ENCODE measurements around the gene WDPCP. TPM values are rescaled to one million over a fixed set of nuclear protein-coding genes. Genes with fewer than 3 reads are reported as not detected.
A peak's percentile ranks its signal among the peaks of the same experiment; 100 is the strongest.

WDPCP gene
- total and polyA plus RNA-seq, 2 of the 4 experiments (the other 2 are of a cell fraction) = 2.2 to 10.2 TPM

- ATAC-seq (ENCODE audit: low read depth) (no peak), DNase-seq (no peak)
- H3K18ac ChIP-seq (ENCODE audit: low read depth, low read length) = no peak overlapping the region
- H3K4me3 ChIP-seq (ENCODE audit: insufficient read depth, low read depth, low read length) = no peak overlapping the region
- no peak overlapping the region for H4K8ac ChIP-seq (ENCODE audit: low read depth in 2 of 2, low read length in 2 of 2)
- ChIA-PET POLR2A (ENCODE audit: unreplicated experiment) (no interaction called here), CTCF (no interaction called here)
- no peaks in the 10 kb centered on the region for H4K20me1 ChIP-seq (ENCODE audit: insufficient read depth, low read length)
- no peak overlapping the region for H2BK5ac ChIP-seq (ENCODE audit: low read depth, low read length, poor library complexity, severe bottlenecking)
- H3K4me2 ChIP-seq (ENCODE audit: low read depth, low read length) = no peak overlapping the region
- H2AFZ ChIP-seq (replicated peaks; ENCODE audit: low read length, poor library complexity) = no peak overlapping the region
- no peaks in the 10 kb centered on the region for H3K9me1 ChIP-seq (ENCODE audit: insufficient read depth, low read length)
- H3K36me3 ChIP-seq (ENCODE audit: control insufficient read depth, insufficient read depth, low read length) = no peaks in the 10 kb centered on the region
- H2AK5ac ChIP-seq (ENCODE audit: low read depth, low read length) = no peak overlapping the region
- TF ChIP-seq BHLHE40 (IDR thresholded peaks at IDR 0.05; ENCODE audit: low read depth, low read length) (no peak), MAFK (IDR thresholded peaks at IDR 0.05; ENCODE audit: low read depth, low read length) (0 out of 2 replicates have a peak, but pooled peaks have one; percentile 25), CEBPB (IDR thresholded peaks at IDR 0.05; ENCODE audit: low read depth, low read length) (no peak), NFE2L2 (IDR thresholded peaks at IDR 0.05; ENCODE audit: low read depth, low read length) (no peak)
- H3K9me3 ChIP-seq (ENCODE audit: control insufficient read depth, insufficient read depth, low read length) = peaks cover 4% of the 10 kb centered on the region
- H3K27ac ChIP-seq (ENCODE audit: insufficient read depth, low read length) = no peak overlapping the region
- intact Hi-C loops (cut with micrococcal nuclease) = no loop called here
- no peak overlapping the region for H2BK120ac ChIP-seq (ENCODE audit: low read depth, low read length)
- H3K4ac ChIP-seq (ENCODE audit: low read depth, low read length) = no peak overlapping the region
- no peak overlapping the region for H2BK20ac ChIP-seq (ENCODE audit: low read depth, low read length)
- H3K9ac ChIP-seq (ENCODE audit: low read depth, low read length) = no peak overlapping the region
- H3K27me3 ChIP-seq (ENCODE audit: control insufficient read depth, insufficient read depth, low read length) = no peaks in the 10 kb centered on the region
- no TSS peak for BruUV-seq (replicated peaks)
- H3K4me1 ChIP-seq (ENCODE audit: control insufficient read depth, insufficient read depth, low read length) = no peaks in the 10 kb centered on the region
- H4K5ac ChIP-seq (ENCODE audit: low read depth, low read length) = no peak overlapping the region
- no peak overlapping the region for H3K56ac ChIP-seq (ENCODE audit: extremely low read depth, insufficient read depth, low read length)
- no peak overlapping the region for H4K91ac ChIP-seq (ENCODE audit: insufficient read depth, low read depth, low read length)
- no peak overlapping the region for H3K23ac ChIP-seq (ENCODE audit: low read depth, low read length)
- H3K14ac ChIP-seq (replicated peaks; ENCODE audit: low read depth, low read length) = no peak overlapping the region
- in situ Hi-C loops (cut with MboI; ENCODE audit: low sequenced_read_pairs) = no loop called here
- H2BK15ac ChIP-seq (ENCODE audit: low read depth, low read length) = no peak overlapping the region
- H2AK9ac ChIP-seq (replicated peaks; ENCODE audit: low read depth, low read length, poor library complexity) = no peak overlapping the region
- dilution Hi-C loops (cut with HindIII; ENCODE audit: low sequenced_read_pairs, unreplicated experiment) = no loop called here
- no peaks in the 10 kb centered on the region for H3K79me1 ChIP-seq (ENCODE audit: low read depth in 1 of 2, low read length in 2 of 2)
These were observed 319.3 kb downstream of the WDPCP start for GRCh38 chr2:63268946-63269345.

All from IMR-90 (cell line).